Liver (tissue), 9 donors: ENCODE data around the gene RELCH. TPM values are rescaled to one million over a fixed set of nuclear protein-coding genes. Genes with fewer than 3 reads are reported as not detected.

Experiments used
- DNase-seq: peaks from one replicate; pipeline ENCODE4 v3.0.0-alpha.2; 2017; ENCODE audit warnings: low spot score
- H3K27ac ChIP-seq, 2 donors: one replicate each; pipeline ENCODE4 v1.7.0; 2013; ENCODE audit warnings: inconsistent platforms in 2 of 2, low read length in 2 of 2, control low read depth in 1 of 2, low read depth in 1 of 2, mild to moderate bottlenecking in 1 of 2
- H3K27me3 ChIP-seq, 4 donors: one replicate each; pipeline versions ENCODE4 v1.6.1 to v1.7.0; 2013; ENCODE audit warnings: low read length in 3 of 4, inconsistent platforms in 1 of 4, mild to moderate bottlenecking in 1 of 4, moderate library complexity in 1 of 4; ENCODE audit not compliant: control insufficient read depth in 4 of 4, insufficient read depth in 4 of 4
- H3K36me3 ChIP-seq, 4 donors: one replicate each; pipeline versions ENCODE4 v1.6.1 to v1.7.0; 2013; ENCODE audit warnings: low read length in 3 of 4, mild to moderate bottlenecking in 3 of 4, low read depth in 1 of 4, moderate library complexity in 1 of 4; ENCODE audit not compliant: control insufficient read depth in 4 of 4, insufficient read depth in 3 of 4
- H3K4me1 ChIP-seq, 4 donors: one replicate each; pipeline versions ENCODE4 v1.6.1 to v1.7.0; 2013; ENCODE audit warnings: low read length in 3 of 4, mild to moderate bottlenecking in 3 of 4, moderate library complexity in 1 of 4; ENCODE audit not compliant: control insufficient read depth in 4 of 4, insufficient read depth in 4 of 4
- H3K4me3 ChIP-seq, 3 donors: one replicate each; pipeline versions ENCODE4 v1.6.1 to v1.7.0; 2013; ENCODE audit warnings: low read length in 3 of 3, control low read depth in 1 of 3, low read depth in 1 of 3, mild to moderate bottlenecking in 1 of 3
- H3K9ac ChIP-seq, 2 donors: one replicate each; pipeline ENCODE4 v1.7.0; 2013; ENCODE audit warnings: low read length in 2 of 2, mild to moderate bottlenecking in 2 of 2, moderate library complexity in 2 of 2, control low read depth in 1 of 2, low read depth in 1 of 2
- H3K9me3 ChIP-seq, 4 donors: one replicate each; pipeline versions ENCODE4 v1.6.1 to v1.7.0; 2013; ENCODE audit warnings: low read length in 3 of 4; ENCODE audit not compliant: control insufficient read depth in 4 of 4
- ATF3 ChIP-seq: IDR thresholded peaks from 2 replicates; pipeline ENCODE4 v1.6.1; 2016; ENCODE audit warnings: antibody characterized with exemption
- CTCF ChIP-seq: fragments of 150-350 bp; IDR thresholded peaks from 2 replicates; pipeline ENCODE4 v1.5.1; 2017; ENCODE audit warnings: improper control_type of control experiment, low read depth, low read length; ENCODE audit not compliant: missing input control
- EGR1 ChIP-seq, 2 donors: IDR thresholded peaks; 2 replicates each; pipeline ENCODE4 v1.6.1; 2016 to 2018; ENCODE audit warnings: antibody characterized with exemption in 2 of 2, low read depth in 2 of 2
- FOXA1 ChIP-seq: IDR thresholded peaks from 2 replicates; pipeline ENCODE4 v1.6.1; 2016; ENCODE audit warnings: antibody characterized with exemption
- FOXA2 ChIP-seq: IDR thresholded peaks from 2 replicates; pipeline ENCODE4 v1.6.1; 2016; ENCODE audit warnings: antibody characterized with exemption
- GABPA ChIP-seq, 2 donors: IDR thresholded peaks in 1 of 2; conservative IDR thresholded peaks in 1 of 2; 2 replicates each; pipeline ENCODE4 v1.6.1; 2016; ENCODE audit warnings: antibody characterized with exemption in 2 of 2, mild to moderate bottlenecking in 1 of 2, moderate library complexity in 1 of 2
- HNF4A ChIP-seq, 2 donors: conservative IDR thresholded peaks; 2 replicates each; pipeline ENCODE4 v1.6.1; 2016; ENCODE audit warnings: antibody characterized with exemption in 2 of 2, mild to moderate bottlenecking in 2 of 2
- HNF4G ChIP-seq: IDR thresholded peaks from 2 replicates; pipeline ENCODE4 v1.6.1; 2016; ENCODE audit warnings: antibody characterized with exemption
- JUND ChIP-seq, 2 donors: IDR thresholded peaks; 2 replicates each; pipeline ENCODE4 v1.6.1; 2016; ENCODE audit warnings: antibody characterized with exemption in 2 of 2
- MAX ChIP-seq: IDR thresholded peaks from 2 replicates; pipeline ENCODE4 v1.6.1; 2016; ENCODE audit warnings: antibody characterized with exemption
- NR2F2 ChIP-seq: IDR thresholded peaks from 2 replicates; pipeline ENCODE4 v1.6.1; 2016; ENCODE audit warnings: antibody characterized with exemption
- RAD21 ChIP-seq, 2 donors: IDR thresholded peaks; 2 replicates each; pipeline ENCODE4 v1.6.1; 2016; ENCODE audit warnings: antibody characterized with exemption in 2 of 2, mild to moderate bottlenecking in 2 of 2
- REST ChIP-seq: IDR thresholded peaks from 2 replicates; pipeline ENCODE4 v1.6.1; 2016; ENCODE audit warnings: antibody characterized with exemption, mild to moderate bottlenecking
- RXRA ChIP-seq, 2 donors: IDR thresholded peaks; 2 replicates each; pipeline ENCODE4 v1.6.1; 2017 to 2018; ENCODE audit warnings: antibody characterized with exemption in 2 of 2, mild to moderate bottlenecking in 1 of 2
- SP1 ChIP-seq: IDR thresholded peaks from 2 replicates; pipeline ENCODE4 v1.6.1; 2018; ENCODE audit warnings: antibody characterized with exemption, mild to moderate bottlenecking
- TAF1 ChIP-seq: conservative IDR thresholded peaks from 2 replicates; pipeline ENCODE4 v1.6.1; 2016; ENCODE audit warnings: antibody characterized with exemption, mild to moderate bottlenecking
- YY1 ChIP-seq: IDR thresholded peaks from 2 replicates; pipeline ENCODE4 v1.6.1; 2016; ENCODE audit warnings: antibody characterized with exemption, mild to moderate bottlenecking
- ZBTB33 ChIP-seq: IDR thresholded peaks from 2 replicates; pipeline ENCODE4 v1.6.1; 2016; ENCODE audit warnings: antibody characterized with exemption
- WGBS: extraction: QIAGEN DNeasy Blood & Tissue Kit; methylation state at CpG from one replicate; pipeline ENCODE4 v1.1.7; 2013; 5-methylcytosine and 5-hydroxymethylcytosine counted together
- polyA plus RNA-seq, 2 donors: library from polyadenylated mRNA; stranded (reverse) in 1 of 2; unstranded in 1 of 2; fragments of 200-250 nt in 1 of 2; fragments of >200 nt in 1 of 2; fragmentation: Nextera tagmentation in 1 of 2; extraction: Ambion mirVana in 1 of 2; gene quantifications; one replicate each; pipeline versions ENCODE4 v1.2.1 to v1.2.3, GENCODE V29; 2013 to 2015
- total RNA-seq, 2 donors: library from RNA; depleted of rRNA; stranded (reverse); fragments of >200 nt; gene quantifications; one replicate each; pipeline ENCODE4 v1.2.3, GENCODE V29; 2014
- donor health status: healthy.
- donor health status: healthy.
- donor health status: healthy.
- donor health status: healthy.
- donor health status: healthy.

Gene RELCH
- total and polyA plus RNA-seq, 4 donors: 4.3 to 21.7 (median 11.0) TPM

GRCh38 chr18:62335494-62335893, 148.4 kb downstream of the RELCH start:
- Histone ChIP-seq H3K9me3 (no peaks in the 10 kb centered on the region), H3K27me3 (no peaks in the 10 kb centered on the region), H3K4me1 (no peaks in the 10 kb centered on the region), H3K27ac (no peak overlapping the region), H3K4me3 (no peak overlapping the region), H3K9ac (no peak overlapping the region), H3K36me3 (no peaks in the 10 kb centered on the region)
- WGBS: 87% methylated on average over 5 of the region's 5 CpGs
- TF ChIP-seq CTCF (no peak), ATF3 (no peak), TAF1 (no peak), JUND (IDR thresholded peaks at IDR 0.05) (no peak), HNF4A (conservative IDR thresholded peaks at IDR 0.05) (no peak), RAD21 (IDR thresholded peaks at IDR 0.05) (no peak), RXRA (IDR thresholded peaks at IDR 0.05) (no peak), FOXA1 (no peak), NR2F2 (no peak), GABPA (IDR thresholded peaks at IDR 0.05 in 1 of 2, conservative IDR thresholded peaks at IDR 0.05 in 1 of 2) (no peak), YY1 (no peak), SP1 (no peak), MAX (no peak), ZBTB33 (no peak)
- no peak for DNase-seq

GRCh38 chr18:62336618-62337017, 149.6 kb downstream of the RELCH start:
- no peak for TF ChIP-seq MAX
- no peak for TF ChIP-seq RAD21 (IDR thresholded peaks at IDR 0.05)
- TF ChIP-seq ATF3: no peak
- no peak for TF ChIP-seq FOXA1
- TF ChIP-seq RXRA (IDR thresholded peaks at IDR 0.05): no peak
- no peak for TF ChIP-seq HNF4G
- no peak for TF ChIP-seq ZBTB33
- no peak for TF ChIP-seq REST
- TF ChIP-seq NR2F2: no peak
- TF ChIP-seq SP1: no peak
- no peak for TF ChIP-seq GABPA (IDR thresholded peaks at IDR 0.05 in 1 of 2, conservative IDR thresholded peaks at IDR 0.05 in 1 of 2)
- TF ChIP-seq CTCF: no peak
- no peak for TF ChIP-seq TAF1
- no peak for TF ChIP-seq EGR1 (IDR thresholded peaks at IDR 0.05; ENCODE audit: low read depth in 2 of 2)
- no peak for TF ChIP-seq JUND (IDR thresholded peaks at IDR 0.05)
- no peak for TF ChIP-seq YY1
- TF ChIP-seq FOXA2: no peak
- TF ChIP-seq HNF4A (conservative IDR thresholded peaks at IDR 0.05): no peak
- H3K9me3 ChIP-seq: no peaks in the 10 kb centered on the region
- H3K27ac ChIP-seq: no peak overlapping the region
- DNase-seq: no peak
- H3K27me3 ChIP-seq: no peaks in the 10 kb centered on the region
- no peak overlapping the region for H3K4me3 ChIP-seq
- no peak overlapping the region for H3K9ac ChIP-seq
- no peaks in the 10 kb centered on the region for H3K36me3 ChIP-seq
- H3K4me1 ChIP-seq: no peaks in the 10 kb centered on the region
- 90% methylated on average over 5 of the region's 5 CpGs for WGBS
